ENCODE results near the gene VAMP8.
"Not testable (repeated sequence)": the region's sequence is repeated elsewhere in the genome, so short reads cannot be mapped to it uniquely, and the experiment has no call there.

Gene VAMP8

GRCh38 chr2:85541753-85542457, 35.5 kb upstream of the VAMP8 start:
- TF ChIP-seq CTCF (IDR thresholded peaks at IDR 0.05; ENCODE audit: low read depth, low read length), result no peak
- peak overlapping the region; percentile 99 for H3K4me3 ChIP-seq (ENCODE audit: low read depth, low read length)

- peak overlapping the region; percentile 12; the same call in 1 of the 2 replicates for H3K4me3 ChIP-seq (ENCODE audit: low read depth, low read length)
- TF ChIP-seq CTCF (IDR thresholded peaks at IDR 0.05; ENCODE audit: low read depth, low read length), result no peak
Measured at GRCh38 chr2:85542777-85543176, 34.6 kb upstream of the VAMP8 start.

- H3K4me3 ChIP-seq (ENCODE audit: low read depth, low read length), result not testable (repeated sequence)
Measured at GRCh38 chr2:85544254-85544691, 33.1 kb upstream of the VAMP8 start.

- H3K4me3 ChIP-seq (ENCODE audit: low read depth, low read length), result not testable (repeated sequence)
Measured at GRCh38 chr2:85544915-85545779, 32.2 kb upstream of the VAMP8 start.

- no peak for TF ChIP-seq CTCF (IDR thresholded peaks at IDR 0.05; ENCODE audit: low read depth, low read length)
Measured at GRCh38 chr2:85545780-85546240, 31.6 kb upstream of the VAMP8 start.

GRCh38 chr2:85547089-85547858, 30.1 kb upstream of the VAMP8 start:
- no peak for TF ChIP-seq CTCF (IDR thresholded peaks at IDR 0.05; ENCODE audit: low read depth, low read length)
- no peak overlapping the region for H3K4me3 ChIP-seq (ENCODE audit: low read depth, low read length)

More at GRCh38 chr2:85545780-85546240, 31.6 kb upstream of the VAMP8 start:
- H3K4me3 ChIP-seq (ENCODE audit: low read depth, low read length), result no peak overlapping the region

GRCh38 chr2:85547859-85548607, 29.4 kb upstream of the VAMP8 start:
- no peak overlapping the region for H3K4me3 ChIP-seq (ENCODE audit: low read depth, low read length)
- no peak for TF ChIP-seq CTCF (IDR thresholded peaks at IDR 0.05; ENCODE audit: low read depth, low read length)
